HL-60/S4 (cell line): ENCODE measurements around the gene TM4SF5.

ENCODE experiments used
- in situ Hi-C: fragments of 300-500 bp; cut with MboI; formaldehyde crosslinking; loops from 2 replicates; pipeline ENCODE4 v1.14.3; 2022; ENCODE audit warnings: low sequenced_read_pairs

TM4SF5 gene

GRCh38 chr17:4771519-4772234, at the start of gene TM4SF5:
TSS of gene TM4SF5 (plus strand) at chr17:4771886. CDS start at chr17:4771923, 37 bp downstream.
- in situ Hi-C loops: no loop called here

- in situ Hi-C loops: no loop called here
Measured at GRCh38 chr17:4722678-4723240, 48.9 kb upstream of the TM4SF5 start.

DNA sequence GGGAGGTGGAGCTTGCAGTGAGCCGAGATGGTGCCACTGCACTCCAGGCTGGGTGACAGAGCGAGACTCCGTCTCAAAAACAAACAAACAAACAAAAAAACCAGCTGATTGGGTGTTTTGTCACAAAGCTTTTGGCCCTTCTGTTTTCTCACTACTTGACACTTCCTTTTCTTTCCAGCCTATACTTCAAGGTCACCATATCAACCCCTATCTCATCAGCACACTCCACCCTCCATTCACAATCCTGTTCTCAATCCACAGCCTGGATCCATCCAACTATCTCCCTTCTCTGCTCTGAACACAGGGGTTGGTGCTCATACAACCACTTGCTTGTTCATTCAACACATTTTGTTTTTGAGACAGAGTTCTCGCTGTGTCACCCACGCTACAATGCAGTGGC, 47.0 kb upstream of the TM4SF5 start:
- in situ Hi-C loops: no loop called here

GRCh38 chr17:4725646-4726310, 45.9 kb upstream of the TM4SF5 start:
- in situ Hi-C loops: no loop called here

DNA sequence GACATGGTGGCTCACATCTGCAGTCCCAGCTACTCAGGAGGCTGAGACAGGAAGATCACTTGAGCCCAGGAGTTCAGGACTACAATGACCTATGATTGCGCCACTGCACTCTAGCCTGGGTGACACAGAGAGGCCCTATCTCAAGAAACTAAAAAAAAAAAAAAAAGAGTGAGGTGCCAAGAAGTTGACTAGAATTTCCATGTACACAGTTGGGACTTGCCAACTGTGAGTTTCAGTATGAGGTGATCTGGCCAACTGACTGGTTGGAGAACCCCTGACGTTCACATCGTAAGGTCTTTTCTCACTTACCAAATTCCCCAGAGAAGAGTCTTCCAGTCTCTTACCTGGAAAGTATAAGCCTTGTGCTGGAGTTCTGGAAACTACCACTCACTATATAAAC, 43.6 kb upstream of the TM4SF5 start:
- in situ Hi-C loops: no loop called here

DNA sequence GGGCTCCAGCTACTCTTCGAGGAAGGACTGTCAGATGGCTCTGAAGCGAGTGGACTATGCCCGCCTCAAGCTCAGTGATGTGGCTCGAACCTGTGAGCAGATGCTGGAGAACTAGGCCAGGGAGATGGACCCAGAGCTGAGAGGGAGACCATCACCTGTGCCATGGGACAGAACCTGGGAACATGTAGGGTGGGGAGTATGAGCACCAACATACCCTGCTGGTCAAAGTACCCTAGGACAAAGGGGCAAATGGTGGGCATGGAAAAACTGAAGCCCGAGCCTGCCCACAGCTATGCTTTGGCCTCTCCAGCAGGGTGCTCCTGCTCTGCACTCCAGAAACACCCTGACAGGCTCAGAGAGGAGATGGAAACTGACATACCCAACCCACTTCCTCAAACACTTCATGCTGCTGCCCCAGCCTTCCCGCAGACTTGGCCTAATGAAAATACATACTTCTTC, 38.6 kb upstream of the TM4SF5 start:
- in situ Hi-C loops: no loop called here

GRCh38 chr17:4734857-4735475, 36.7 kb upstream of the TM4SF5 start:
- in situ Hi-C loops: no loop called here

GRCh38 chr17:4735876-4736651, 35.6 kb upstream of the TM4SF5 start:
- in situ Hi-C loops: no loop called here

GRCh38 chr17:4738136-4739121, 33.3 kb upstream of the TM4SF5 start:
- in situ Hi-C loops: no loop called here

- in situ Hi-C loops: no loop called here
Measured at GRCh38 chr17:4739122-4740024, 32.3 kb upstream of the TM4SF5 start, which contains the start of the genes CXCL16 and ZMYND15. TSS of gene CXCL16 (minus strand) at chr17:4739928. CDS start at chr17:4739339, 589 bp downstream. TSS of gene ZMYND15 (plus strand) at chr17:4739833. CDS start at chr17:4740549, 716 bp downstream.

GRCh38 chr17:4740025-4740351, 31.7 kb upstream of the TM4SF5 start:
- in situ Hi-C loops: no loop called here

GRCh38 chr17:4740584-4740983, 31.1 kb upstream of the TM4SF5 start:
- in situ Hi-C loops: no loop called here

DNA sequence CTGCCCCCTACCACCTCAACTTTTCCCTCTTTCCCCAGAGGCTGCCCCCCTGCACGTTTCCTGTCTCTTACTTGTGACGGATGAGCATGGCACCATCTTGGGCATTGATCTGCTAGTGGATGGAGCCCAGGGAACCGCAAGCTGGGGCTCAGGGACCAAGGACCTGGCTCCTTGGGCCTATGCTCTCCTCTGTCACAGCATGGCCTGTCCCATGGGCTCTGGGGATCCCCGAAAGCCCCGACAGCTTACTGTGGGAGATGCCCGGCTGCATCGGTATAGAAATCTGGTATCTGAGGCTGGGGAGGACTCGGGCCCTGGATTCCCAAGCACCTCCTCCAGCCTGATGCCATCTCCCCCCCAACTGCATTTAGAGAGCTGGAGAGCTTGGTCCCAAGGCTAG, 30.1 kb upstream of the TM4SF5 start:
- in situ Hi-C loops: no loop called here

GRCh38 chr17:4742133-4742532, 29.6 kb upstream of the TM4SF5 start:
- in situ Hi-C loops: no loop called here

- in situ Hi-C loops: no loop called here
Measured at GRCh38 chr17:4742629-4743028, 29.1 kb upstream of the TM4SF5 start.

DNA sequence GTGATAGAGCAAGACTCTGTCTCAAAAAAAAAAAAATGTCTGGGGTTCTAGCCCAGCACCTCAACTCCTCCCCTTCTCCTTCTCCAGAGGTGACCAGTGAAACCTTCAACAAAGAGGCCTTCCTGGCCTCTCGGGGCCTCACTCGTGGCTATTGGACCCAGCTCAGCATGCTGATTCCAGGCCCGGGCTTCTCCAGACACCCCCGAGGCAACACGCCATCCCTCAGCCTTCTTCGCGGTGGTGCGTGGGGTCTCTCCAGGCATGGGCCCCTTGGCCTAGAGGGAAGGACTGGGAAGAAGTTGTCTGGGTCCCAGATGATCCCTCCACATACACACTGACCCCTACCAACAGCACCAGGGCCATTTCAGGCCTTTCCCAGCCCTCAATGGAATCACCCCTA, 28.5 kb upstream of the TM4SF5 start:
- in situ Hi-C loops: no loop called here

DNA sequence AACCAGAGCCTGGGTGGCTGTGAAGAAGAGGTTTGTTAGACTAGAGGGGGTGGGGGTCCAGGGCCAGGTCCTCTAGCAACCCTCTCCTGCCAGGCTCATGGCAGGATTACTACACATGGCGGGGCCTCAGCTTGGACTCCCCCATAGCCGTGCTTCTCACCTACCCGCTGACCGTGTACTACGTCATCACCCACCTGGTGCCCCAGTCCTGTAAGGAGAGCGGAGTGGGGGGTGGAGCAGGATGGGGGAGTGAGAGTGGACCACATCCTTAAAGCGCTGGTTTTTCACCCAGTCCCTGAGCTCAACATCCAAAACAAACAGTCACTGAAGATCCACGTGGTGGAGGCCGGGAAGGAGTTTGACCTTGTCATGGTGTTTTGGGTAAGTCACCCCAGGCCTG, 27.8 kb upstream of the TM4SF5 start:
- in situ Hi-C loops: no loop called here
